ENCODE measurements around the gene C19orf25. TPM values are rescaled to one million over a fixed set of nuclear protein-coding genes. Genes with fewer than 3 reads are reported as not detected.
"Not testable (repeated sequence)": the region's sequence is repeated elsewhere in the genome, so short reads cannot be mapped to it uniquely, and the experiment has no call there.

Gene C19orf25
- total RNA-seq, 4 donors from 2014 or later, result 35.5 to 68.5 (median 61.9) TPM

DNA sequence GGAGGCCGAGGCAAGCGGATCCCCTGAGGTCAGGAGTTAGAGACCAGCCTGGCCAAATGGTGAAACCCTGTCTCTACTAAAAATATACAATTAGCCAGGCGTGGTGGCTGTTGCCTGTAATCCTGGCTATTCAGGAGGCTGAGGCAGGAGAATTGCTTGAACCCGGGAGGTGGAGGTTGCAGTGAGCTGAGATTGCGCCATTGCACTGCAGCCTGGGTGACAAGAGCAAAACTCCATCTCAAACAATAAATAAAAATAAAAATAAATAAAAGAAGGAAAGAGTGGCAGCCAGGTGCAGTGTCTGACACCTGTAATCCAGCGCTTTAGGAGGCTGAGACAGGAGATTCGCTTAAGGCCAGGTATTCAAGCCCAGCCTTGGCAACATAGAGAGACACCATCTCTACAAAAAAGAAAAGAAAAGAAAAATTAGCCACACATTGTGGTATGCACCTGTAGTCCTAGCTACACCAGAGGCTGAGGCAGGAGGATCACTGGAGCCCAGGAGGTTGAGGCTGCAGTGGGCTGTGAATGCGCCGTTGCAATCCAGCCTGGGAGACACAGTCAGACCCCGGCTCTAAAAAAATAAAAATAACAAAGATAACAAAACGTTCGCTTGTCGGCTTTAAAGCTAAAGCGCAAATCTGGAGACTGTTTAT lies 23.5 kb upstream of the C19orf25 start:
- H3K9me3 ChIP-seq, result no peaks in the 10 kb centered on the region
- peaks cover 3 to 22% (median 5%) of the 10 kb centered on the region in 4 donors for H3K4me1 ChIP-seq
- no peak overlapping the region for H3K4me3 ChIP-seq
- no peak for DNase-seq
- H3K27ac ChIP-seq, result peak overlapping the region in 1 of 4 donors; percentile 83
- no peak for TF ChIP-seq POLR2A (IDR thresholded peaks at IDR 0.05)
- TF ChIP-seq, protein P1, sequence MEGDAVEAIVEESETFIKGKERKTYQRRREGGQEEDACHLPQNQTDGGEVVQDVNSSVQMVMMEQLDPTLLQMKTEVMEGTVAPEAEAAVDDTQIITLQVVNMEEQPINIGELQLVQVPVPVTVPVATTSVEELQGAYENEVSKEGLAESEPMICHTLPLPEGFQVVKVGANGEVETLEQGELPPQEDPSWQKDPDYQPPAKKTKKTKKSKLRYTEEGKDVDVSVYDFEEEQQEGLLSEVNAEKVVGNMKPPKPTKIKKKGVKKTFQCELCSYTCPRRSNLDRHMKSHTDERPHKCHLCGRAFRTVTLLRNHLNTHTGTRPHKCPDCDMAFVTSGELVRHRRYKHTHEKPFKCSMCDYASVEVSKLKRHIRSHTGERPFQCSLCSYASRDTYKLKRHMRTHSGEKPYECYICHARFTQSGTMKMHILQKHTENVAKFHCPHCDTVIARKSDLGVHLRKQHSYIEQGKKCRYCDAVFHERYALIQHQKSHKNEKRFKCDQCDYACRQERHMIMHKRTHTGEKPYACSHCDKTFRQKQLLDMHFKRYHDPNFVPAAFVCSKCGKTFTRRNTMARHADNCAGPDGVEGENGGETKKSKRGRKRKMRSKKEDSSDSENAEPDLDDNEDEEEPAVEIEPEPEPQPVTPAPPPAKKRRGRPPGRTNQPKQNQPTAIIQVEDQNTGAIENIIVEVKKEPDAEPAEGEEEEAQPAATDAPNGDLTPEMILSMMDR (IDR thresholded peaks at IDR 0.05), result no peak
- H3K27me3 ChIP-seq, result no peaks in the 10 kb centered on the region
- no peaks in the 10 kb centered on the region for H3K36me3 ChIP-seq

- Histone ChIP-seq H3K4me1 (peaks cover 0 to 16% (median 3%) of the 10 kb centered on the region in 4 donors), H3K9me3 (no peaks in the 10 kb centered on the region), H3K36me3 (no peaks in the 10 kb centered on the region), H3K27me3 (no peaks in the 10 kb centered on the region), H3K27ac (peak overlapping the region in 3 of 4 donors; percentile 16 to 90 (median 83)), H3K4me3 (peak overlapping the region in 1 of 4 donors; percentile 7)
- DNase-seq, result peak in 2 of 3 donors; percentile 81
- peak; percentile 34 to 82 for TF ChIP-seq POLR2A (IDR thresholded peaks at IDR 0.05)
- TF ChIP-seq, protein P1 (IDR thresholded peaks at IDR 0.05), result no peak
These were observed 22.2 kb upstream of the C19orf25 start for GRCh38 chr19:1501200-1501595.

GRCh38 chr19:1499231-1499630 lies 20.2 kb upstream of the C19orf25 start:
- DNase-seq, H3K27ac ChIP-seq, H3K4me3 ChIP-seq, H3K36me3 ChIP-seq, H3K27me3 ChIP-seq, H3K9me3 ChIP-seq: not testable (repeated sequence)
- H3K4me1 ChIP-seq, result peaks cover 0 to 20% (median 3%) of the 10 kb centered on the region in 4 donors

DNA sequence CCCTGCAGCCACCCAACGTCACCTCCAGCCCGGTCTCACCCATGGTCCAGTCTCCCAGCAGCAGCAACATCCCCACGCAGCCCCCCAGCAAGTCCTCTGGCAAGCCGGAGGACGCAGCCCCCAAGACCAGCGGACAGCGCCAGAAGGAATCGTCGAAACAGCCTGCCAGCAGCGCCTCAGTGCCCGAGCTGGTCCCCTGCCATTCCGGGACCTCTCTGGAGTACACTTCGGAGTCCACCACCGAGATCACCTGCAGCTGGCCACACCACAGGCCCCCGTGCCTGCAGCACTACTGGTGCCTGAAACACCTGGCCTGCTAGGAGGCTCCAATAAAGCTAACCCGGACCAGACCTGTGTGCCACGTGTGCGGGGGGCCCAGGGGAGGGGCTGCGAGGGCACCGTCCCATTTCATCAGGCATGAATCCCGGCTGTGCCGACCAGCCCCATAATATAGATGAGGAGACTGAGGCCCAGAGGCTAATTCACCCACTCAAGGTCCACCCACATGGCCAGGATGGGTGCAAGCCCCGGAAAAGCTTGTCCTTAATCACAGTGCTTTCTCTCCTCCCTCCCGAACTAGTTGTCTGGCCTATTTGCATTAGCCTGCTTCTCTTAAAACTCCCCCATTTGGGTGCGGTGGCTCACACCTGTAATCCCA lies 18.7 kb upstream of the C19orf25 start:
- Histone ChIP-seq H3K27ac (no peak overlapping the region), H3K36me3 (no peaks in the 10 kb centered on the region), H3K4me3 (no peak overlapping the region), H3K27me3 (no peaks in the 10 kb centered on the region), H3K4me1 (peaks cover 0 to 17% (median 0%) of the 10 kb centered on the region in 4 donors), H3K9me3 (no peaks in the 10 kb centered on the region)
- no peak for DNase-seq
- TF ChIP-seq, protein P1 (IDR thresholded peaks at IDR 0.05), result no peak

DNA sequence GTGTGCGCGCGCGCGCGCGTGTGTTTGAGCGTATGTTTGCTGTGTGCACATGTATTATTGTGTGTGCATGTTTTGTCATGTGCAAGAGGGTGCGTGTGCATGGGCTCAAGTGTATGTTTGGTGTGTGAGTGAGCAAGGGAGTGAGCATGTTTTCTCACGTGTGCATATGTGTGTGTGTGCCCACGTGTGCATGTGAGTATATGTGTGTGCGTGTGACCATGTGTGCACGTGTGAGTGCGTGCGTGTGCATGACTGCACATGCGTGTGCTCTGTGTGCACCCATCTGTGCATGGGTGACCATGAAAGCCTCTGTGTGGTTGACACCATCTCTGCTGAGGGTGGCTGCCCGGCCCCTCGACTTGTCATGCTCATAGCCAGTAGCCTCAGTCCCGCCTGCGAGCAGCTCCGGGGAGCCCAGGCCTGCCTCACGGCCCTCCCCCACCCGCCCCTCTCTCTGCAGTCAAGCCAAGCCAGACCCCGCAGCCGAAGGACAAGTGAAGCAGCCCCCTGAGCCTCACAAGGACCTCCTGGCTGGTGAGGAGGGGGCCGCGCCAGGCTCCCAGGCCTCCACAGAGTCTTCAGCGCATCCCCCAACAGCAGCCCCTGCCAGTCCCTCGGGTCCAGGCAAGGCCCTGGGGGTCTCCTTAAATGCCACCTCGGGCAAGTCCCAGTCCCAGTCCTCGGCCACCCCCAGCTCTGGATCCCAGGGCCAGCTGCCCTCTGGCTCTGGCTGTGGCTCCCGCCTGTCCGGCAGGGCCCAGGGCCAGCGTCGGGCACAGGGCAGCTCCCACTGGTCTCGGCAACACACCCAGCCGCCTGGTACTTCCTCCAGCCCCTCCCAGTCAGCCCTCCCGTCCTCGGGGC lies 17.9 kb upstream of the C19orf25 start:
- TF ChIP-seq, protein P1 (IDR thresholded peaks at IDR 0.05), result no peak
- TF ChIP-seq POLR2A (IDR thresholded peaks at IDR 0.05), result no peak
- Histone ChIP-seq H3K4me1 (peaks cover 0 to 19% (median 0%) of the 10 kb centered on the region in 4 donors), H3K9me3 (no peaks in the 10 kb centered on the region), H3K4me3 (no peak overlapping the region), H3K27ac (no peak overlapping the region), H3K27me3 (no peaks in the 10 kb centered on the region), H3K36me3 (no peaks in the 10 kb centered on the region)
- no peak for DNase-seq

Data from Peyer's patch (tissue), 4 donors.